Left cardiac atrium (tissue), 4 donors: ENCODE results near the gene OR1E1. TPM values are rescaled to one million over a fixed set of nuclear protein-coding genes. Genes with fewer than 3 reads are reported as not detected.
"Not testable (repeated sequence)": the region's sequence is repeated elsewhere in the genome, so short reads cannot be mapped to it uniquely, and the experiment has no call there.

ENCODE experiments used
- ATAC-seq, 2 donors: fragments of 200-7000 bp; cut with Tn5 transposase; one replicate each; pipeline ENCODE4 v1.9.1; 2020; ENCODE audit warnings: mild to moderate bottlenecking in 2 of 2, moderate library complexity in 2 of 2
- DNase-seq: peaks from one replicate; pipeline ENCODE4 v3.0.0-alpha.2; 2020
- intact Hi-C, 2 donors: fragments of 100-400 bp; cut with DNase I; formaldehyde crosslinking; loops; one replicate each; pipeline versions ENCODE4 v1.14.1 to v1.15.1; 2022 to 2023
- long read RNA-seq: library from polyadenylated mRNA; unstranded; transcript quantifications from one replicate; pipeline ENCODE4 v2.0.0, GENCODE V29; 2021
- total RNA-seq, 2 donors: library from RNA; stranded (reverse); fragmentation: NEBNext Ultra II Directional; extraction: Animal tissue kit (Norgen Biotek cat#: 25700); gene quantifications; one replicate each; pipeline ENCODE4 v1.2.1, GENCODE V29; 2021
- donor health status: DM: no; HTN: yes; CAD: no.
- donor health status: DM: no; HTN: yes; CAD: no; lungs with severe emphysema.
- donor health status: DM: yes; HTN: yes; CAD: no.
- donor health status: Dilated cardiomyopathy.

The OR1E1 gene, protein sequence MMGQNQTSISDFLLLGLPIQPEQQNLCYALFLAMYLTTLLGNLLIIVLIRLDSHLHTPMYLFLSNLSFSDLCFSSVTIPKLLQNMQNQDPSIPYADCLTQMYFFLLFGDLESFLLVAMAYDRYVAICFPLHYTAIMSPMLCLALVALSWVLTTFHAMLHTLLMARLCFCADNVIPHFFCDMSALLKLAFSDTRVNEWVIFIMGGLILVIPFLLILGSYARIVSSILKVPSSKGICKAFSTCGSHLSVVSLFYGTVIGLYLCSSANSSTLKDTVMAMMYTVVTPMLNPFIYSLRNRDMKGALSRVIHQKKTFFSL
- total RNA-seq: not detected
- long read RNA-seq: 0 reads

DNA sequence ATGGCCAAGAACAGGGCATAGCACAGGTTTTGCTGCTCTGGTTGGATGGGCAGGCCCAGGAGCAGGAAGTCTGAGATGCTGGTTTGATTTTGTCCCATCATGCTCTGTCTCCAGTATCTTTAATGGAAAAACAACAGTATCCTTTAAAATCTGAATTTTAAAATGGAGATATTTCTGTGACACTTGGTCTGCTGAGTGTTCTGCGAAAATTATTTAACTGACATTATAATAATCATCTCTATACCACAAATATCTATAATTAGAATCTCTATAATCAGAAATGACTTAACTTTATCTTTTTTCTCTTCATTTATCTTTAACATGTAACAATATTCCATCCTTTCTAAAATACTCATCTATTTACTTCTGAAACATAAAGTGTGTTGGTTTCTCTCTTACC lies at the start of gene OR1E1:
Gene OR1E1 (minus strand): TSS at position 101 of the 400 bp plus-strand sequence. CDS start 0 bp downstream, at position 101.
- intact Hi-C loops: no loop called here
- ATAC-seq (no peak), DNase-seq (no peak)

DNA sequence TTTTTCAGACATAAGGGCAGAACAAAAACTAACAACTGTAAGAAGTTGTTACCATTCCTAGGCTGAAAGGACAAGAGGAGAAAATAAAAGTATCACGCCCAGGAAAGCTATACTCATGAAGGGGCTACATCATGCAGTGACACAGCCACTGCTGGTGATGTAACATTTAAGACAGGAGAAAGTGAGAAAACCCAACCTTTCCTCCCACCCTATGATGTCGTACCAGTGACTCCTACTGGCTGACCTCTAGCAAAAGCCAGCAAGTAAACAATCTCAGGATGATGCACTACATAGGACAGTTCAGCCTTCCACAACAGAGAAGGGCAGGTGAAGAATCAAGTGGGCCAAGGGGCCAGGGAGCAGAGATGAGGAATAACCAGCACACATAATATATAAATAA lies 49.4 kb upstream of the OR1E1 start:
- DNase-seq (no peak), ATAC-seq (no peak)
- intact Hi-C loops: no loop called here

DNA sequence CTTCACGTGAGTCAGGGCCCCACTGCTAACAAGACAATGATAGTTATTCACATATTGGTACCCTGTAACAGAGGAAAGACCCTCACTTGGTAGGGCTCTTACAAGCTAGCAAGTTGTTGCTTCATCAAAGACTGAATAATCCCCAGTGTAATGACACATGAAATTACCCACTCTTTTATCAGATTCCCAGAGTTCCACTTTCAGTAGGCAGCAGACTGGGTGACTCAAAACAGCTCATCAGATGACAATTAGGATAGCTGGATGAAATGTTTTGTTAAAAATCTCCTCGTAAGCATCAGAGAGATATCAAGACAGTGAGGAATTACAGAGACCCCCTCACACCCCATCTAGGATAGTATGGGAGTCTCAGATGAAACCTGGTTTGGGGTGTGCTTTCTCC lies 42.2 kb upstream of the OR1E1 start:
- ATAC-seq (no peak), DNase-seq (no peak)
- intact Hi-C loops: no loop called here

DNA sequence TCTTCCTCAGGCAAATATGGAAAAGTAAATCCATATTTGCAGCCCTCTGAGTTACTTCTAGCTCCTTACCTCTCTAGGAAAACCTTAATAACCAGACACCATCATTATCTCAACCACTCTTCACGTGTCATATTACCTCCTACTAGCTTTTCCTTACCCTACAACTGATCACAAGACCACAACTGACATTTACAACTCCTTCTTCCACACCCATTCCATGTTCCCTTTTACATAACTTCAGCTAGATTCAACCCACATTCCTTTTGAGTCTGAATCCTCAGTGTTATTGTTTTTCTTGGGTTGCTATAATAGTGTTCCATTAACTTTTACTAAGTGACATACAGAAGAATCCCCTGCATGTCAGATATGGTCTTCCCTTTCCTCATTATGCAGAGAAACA lies 40.2 kb upstream of the OR1E1 start:
- ATAC-seq (no peak), DNase-seq (no peak)
- intact Hi-C loops: no loop called here

DNA sequence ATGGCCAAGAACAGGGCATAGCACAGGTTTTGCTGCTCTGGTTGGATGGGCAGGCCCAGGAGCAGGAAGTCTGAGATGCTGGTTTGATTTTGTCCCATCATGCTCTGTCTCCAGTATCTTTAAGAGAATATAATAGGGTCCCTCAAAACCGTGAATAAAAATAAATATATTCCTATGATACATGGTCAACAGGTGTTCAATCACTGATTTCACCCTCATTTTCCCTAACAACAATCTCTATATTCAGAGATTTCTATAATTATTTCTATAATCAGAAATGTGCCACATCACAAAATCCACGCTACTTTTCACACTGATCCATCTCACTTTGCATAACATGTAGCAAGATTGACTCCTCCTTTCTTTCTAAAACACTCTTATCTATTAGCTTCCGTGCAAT lies 35.5 kb upstream of the OR1E1 start, which contains the start of gene OR1E2:
Gene OR1E2 (minus strand): TSS at position 101 of the 400 bp plus-strand sequence. CDS start 0 bp downstream, at position 101.
- intact Hi-C loops: no loop called here
- ATAC-seq: no peak
- no peak for DNase-seq

DNA sequence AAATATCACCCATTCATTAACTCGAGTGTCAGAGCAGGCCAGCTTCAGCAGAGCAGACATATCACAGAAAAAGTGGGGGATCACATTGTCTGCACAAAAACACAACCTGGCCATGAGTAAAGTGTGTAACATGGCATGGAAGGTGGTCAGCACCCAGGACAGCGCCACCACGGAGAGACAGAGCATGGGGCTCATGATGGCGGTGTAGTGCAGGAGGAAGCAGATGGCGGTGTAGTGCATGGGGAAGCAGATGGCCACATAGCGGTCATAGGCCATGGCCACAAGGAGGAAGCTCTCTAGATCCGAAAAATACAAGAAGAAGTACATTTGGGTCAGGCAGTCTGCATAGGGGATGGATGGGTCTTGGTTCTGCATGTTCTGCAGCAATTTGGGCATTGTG lies 35.0 kb upstream of the OR1E1 start:
- intact Hi-C loops, ATAC-seq, DNase-seq: not testable (repeated sequence)

DNA sequence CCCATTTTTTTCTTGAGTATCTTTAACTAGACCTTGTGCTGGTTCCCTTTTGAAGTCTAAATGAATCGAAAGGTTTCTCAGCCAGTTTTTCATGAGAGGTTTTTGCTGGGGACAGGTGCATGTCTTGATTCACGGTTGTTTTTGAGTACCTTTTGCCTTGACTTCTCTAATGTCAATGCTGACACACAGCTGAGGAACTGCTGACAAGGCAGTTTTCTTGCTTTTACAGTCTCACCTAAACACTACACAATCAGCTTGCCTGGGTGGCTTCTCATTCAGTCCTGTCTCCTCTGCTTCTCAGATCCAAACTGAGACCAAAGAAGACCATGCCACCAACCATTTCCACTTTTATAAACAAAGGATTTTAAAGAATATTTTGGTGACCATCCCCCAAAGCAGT lies 20.0 kb upstream of the OR1E1 start:
- DNase-seq: no peak
- no peak for ATAC-seq
- intact Hi-C loops: no loop called here

DNA sequence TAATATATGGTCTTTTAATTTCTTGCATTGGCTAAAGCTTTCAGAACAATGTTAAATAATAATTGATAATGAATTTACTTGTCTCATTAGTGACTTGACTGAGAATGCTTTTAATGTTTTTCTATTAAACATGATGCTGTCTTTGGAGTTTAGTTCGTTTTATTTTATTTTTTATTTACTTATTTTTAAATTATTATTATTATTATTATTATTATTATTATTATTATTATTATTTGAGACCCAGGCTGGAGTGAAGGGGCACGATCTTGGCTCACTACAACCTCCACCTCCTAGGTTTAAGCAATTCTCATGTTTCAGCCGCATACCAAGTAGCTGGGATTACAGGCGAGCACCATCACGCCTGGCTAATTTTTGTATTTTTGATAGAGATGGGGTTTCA lies 17.4 kb upstream of the OR1E1 start:
- DNase-seq (no peak), ATAC-seq (no peak)
- intact Hi-C loops: no loop called here

DNA sequence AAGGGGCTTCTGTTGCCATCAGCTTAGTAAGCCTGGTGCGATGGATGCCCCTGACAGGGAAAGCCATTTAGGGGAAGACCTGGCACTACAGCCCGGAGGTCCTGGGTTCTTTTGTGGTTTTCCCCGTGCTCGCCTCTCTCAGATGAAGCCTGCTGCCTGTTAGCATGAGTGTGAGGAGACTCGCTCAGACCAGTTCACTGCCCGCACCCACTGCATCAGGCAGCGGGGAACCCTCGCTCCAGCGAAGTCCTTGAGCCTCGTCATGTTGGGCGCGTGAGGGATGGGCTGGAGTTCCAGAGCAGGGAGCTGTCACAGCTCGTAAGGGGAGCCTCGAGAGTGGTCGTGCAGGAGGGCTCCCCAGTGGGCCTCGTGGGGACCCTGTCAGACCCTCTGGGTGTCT lies 14.0 kb upstream of the OR1E1 start:
- ATAC-seq, DNase-seq, intact Hi-C loops: not testable (repeated sequence)

DNA sequence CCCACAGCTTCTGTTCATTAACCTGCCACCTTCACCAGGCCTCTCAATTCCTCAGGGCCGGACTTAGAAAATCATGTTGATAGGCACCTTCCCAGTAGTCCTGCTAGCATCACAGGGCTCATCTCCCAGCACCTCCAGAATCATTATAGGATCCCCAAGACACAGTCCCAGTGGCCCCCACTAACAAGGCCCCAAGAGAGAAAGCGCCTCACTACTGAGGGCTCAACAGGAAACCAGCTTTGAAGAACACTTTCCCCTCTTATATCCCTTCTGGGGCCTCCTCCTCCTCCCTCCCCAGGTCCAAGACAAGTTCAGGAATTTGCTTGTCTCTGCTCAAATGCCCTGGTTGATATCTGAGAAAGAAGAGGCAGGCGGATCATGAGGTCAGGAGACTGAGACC lies 12.9 kb upstream of the OR1E1 start, which contains the start of gene OR3A3:
Gene OR3A3 (plus strand): TSS at position 301 of the 400 bp plus-strand sequence.
- DNase-seq: no peak
- intact Hi-C loops: no loop called here
- ATAC-seq: no peak

DNA sequence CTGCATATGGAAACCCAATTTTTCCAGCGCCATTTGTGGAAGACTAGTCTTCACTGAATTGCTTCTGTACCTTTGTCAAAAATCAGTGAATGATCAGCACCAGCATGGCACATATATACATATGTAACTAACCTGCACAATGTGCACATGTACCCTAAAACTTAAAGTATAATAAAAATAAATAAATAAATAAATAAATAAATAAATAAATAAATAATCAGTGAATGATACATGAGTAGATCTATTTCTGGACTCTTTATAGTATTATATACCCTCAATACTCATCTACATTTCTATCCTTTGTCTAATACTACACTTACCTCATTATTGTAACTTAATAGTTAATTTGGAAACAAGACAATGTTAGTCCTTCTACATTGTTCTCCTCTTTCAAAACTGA lies 5.6 kb upstream of the OR1E1 start:
- DNase-seq, intact Hi-C loops, ATAC-seq: not testable (repeated sequence)

DNA sequence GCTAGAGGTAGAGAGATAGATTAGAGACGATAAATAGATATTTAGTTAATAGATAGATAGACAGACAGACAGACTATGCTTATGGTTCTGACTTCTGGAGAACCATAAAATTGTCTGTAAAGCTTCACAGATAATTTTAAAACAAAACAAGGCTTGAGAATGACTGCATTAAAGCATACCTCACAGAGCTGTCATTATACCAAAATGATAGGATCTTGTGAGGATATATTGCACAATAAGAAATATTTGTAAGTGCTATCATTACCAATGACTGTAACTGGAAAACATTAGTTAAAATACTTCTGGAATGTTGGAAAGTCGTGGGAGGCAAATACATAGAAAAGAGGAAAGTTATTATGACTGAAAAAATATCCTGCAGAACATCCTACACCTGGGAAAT lies 3.6 kb upstream of the OR1E1 start:
- DNase-seq (no peak), ATAC-seq (no peak)

DNA sequence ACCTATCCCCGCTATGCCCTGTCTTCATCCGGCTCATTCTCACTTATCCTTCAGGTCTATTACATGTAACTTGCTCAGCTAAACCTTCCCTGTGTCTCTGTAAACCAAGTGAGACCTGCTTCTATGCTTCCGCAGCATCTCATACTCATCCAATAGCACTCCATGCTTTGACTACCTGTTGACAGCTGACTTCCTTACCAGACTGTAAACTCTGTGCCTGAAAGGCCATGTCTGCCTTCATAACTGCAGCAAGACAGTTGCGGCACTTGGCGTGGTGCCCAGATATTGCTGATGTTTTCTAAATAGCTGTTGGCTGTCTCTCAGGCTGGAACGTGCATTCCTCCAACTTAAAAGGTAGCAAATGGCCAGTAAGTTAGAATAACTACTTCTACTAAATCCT lies 1.8 kb upstream of the OR1E1 start:
- DNase-seq (no peak), ATAC-seq (no peak)
- intact Hi-C loops: no loop called here

More for the DNA sequence above, 3.6 kb upstream of the OR1E1 start:
- intact Hi-C loops: no loop called here

DNA sequence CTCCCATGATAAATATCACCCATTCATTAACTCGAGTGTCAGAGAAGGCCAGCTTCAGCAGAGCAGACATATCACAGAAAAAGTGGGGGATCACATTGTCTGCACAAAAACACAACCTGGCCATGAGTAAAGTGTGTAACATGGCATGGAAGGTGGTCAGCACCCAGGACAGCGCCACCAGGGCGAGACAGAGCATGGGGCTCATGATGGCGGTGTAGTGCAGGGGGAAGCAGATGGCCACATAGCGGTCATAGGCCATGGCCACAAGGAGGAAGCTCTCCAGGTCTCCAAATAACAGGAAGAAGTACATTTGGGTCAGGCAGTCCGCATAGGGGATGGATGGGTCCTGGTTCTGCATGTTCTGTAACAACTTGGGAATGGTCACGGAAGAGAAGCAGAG lies 409 bp downstream of the OR1E1 start:
- intact Hi-C loops, DNase-seq, ATAC-seq: not testable (repeated sequence)

DNA sequence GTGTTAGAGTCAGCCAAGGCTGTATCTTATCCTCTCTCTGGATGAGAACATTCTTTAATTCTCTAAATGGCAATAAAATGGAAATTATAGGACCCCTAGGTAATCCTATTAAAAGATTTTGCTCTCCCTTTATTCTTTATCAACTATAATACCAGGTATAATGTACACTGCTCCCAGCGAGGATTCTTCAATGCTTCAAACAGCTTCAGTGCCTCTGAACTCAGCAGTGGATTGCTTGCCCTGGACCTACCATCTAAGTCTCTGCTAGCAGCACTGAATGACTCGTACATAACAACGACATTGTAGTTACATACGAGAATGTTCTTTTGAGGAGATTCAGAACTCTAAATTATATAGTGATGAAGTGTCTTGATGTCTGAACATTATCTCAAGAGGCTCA lies 8.4 kb downstream of the OR1E1 start:
- intact Hi-C loops: no loop called here
- ATAC-seq (no peak), DNase-seq (no peak)

DNA sequence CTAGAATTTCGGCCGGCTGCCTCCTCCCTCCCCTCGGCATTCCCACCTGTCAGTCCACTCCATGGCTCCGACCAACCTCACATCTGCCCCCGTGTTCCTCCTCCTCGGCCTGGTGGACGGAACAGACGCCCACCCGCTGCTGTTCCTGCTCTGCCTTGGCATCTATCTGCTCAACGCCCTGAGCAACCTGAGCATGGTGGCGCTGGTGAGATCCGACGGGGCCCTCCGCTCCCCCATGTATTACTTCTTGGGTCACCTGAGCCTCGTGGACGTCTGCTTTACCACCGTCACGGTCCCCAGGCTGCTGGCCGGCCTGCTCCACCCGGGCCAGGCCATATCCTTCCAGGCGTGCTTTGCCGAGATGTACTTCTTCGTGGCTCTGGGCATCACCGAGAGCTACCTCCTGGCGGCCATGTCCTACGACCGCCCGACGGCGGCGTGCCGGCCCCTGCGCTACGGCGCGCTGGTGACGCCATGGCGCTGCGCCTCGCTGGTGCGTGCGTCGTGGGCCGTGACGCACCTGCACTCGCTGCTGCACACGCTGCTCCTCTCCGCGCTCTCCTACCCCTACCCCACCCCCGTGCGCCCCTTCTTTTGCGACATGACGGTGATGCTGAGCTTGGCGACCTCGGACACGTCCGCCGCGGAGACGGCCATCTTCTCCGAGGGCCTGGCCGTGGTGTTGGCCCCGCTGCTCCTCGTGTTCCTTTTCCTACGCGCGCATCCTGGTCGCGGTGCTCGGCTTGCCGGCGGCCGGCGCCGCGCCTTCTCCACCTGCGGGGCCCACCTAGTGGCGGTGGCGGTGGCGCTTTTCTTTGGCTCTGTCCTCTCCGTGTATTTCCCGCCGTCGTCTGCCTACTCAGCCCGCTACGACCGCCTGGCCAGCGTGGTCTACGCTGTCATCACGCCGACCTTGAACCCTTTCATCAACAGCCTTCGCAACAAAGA lies 12.1 kb downstream of the OR1E1 start, which contains the start of gene OR3A2:
Gene OR3A2 (minus strand): TSS at position 440 of the 948 bp plus-strand sequence.
- intact Hi-C loops: no loop called here
- no peak for DNase-seq
- ATAC-seq: no peak

DNA sequence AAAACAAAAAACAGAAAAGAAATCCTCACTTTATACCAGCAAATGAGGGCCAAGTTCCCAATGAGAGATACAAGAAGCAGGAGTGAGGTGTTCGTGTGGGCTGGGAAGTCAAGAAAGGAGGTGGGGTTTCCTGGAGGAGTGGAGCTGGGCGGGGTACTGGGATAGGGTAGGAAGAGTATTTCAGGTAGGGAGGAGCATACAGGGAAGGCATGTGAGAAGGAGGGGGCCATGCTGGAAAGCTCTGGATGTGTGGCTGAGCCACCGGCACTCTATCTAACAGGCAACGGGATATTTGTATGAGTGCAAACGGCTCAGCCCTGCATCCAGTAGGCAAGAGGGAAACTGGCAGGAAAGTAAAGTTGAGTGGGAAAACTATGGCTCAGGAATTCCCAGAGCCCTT lies 16.3 kb downstream of the OR1E1 start:
- no peak for ATAC-seq
- DNase-seq: no peak
- intact Hi-C loops: no loop called here

DNA sequence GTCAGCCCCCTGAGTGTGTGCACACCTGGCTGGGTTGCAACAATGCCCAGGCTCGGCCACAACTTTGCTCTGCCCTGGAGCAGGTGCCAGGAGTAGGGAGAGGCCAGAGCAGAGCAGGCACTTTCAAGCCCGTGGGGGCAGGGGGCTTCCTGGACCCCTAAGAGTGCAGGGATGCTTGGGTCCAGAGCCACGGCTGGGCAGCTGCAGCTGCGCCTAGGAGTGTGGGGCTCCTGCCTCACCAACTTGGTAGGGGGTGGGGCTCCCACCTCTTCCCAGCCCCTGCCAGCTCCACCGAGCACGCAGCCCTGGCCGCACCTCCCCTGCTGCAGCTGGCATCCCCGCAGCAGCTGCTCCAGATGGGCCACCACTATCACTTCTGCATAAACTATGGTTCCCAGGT lies 19.9 kb downstream of the OR1E1 start:
- intact Hi-C loops: no loop called here
- no peak for DNase-seq
- no peak for ATAC-seq

DNA sequence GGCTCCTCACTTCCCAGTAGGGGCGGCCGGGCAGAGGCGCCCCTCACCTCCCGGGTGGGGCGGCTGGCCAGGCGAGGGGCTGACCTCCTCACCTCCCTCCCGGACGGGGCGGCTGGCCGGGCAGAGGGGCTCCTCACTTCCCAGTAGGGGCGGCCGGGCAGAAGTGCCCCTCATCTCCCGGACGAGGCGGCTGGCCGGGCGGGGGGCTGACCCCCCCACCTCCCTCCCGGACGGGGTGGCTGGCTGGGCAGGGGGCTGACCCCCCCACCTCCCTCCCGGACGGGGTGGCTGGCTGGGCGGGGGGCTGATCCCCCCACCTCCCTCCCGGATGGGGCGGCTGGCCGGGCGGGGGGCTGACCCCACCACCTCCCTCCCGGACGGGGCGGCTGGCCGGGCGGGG lies 27.0 kb downstream of the OR1E1 start:
- ATAC-seq, DNase-seq, intact Hi-C loops: not testable (repeated sequence)
